Memory B cell (primary cell): Measurements from ENCODE around the gene CREB3L1.
A peak's percentile ranks its signal among the peaks of the same experiment; 100 is the strongest.

Experiments used
- ATAC-seq: fragments of 150-1000 bp; cut with Tn5 transposase; 2 replicates; pipeline ENCODE4 v1.10.0; 2021; ENCODE audit warnings: low read depth, mild to moderate bottlenecking, moderate library complexity
- DNase-seq, 2 donors: peaks; one replicate each; pipeline ENCODE4 v3.0.0; 2022; ENCODE audit warnings: low spot score in 2 of 2
- H3K27ac Mint-ChIP-seq: one replicate; pipeline ENCODE4 v1.8.0; 2022; ENCODE audit warnings: mild to moderate bottlenecking, moderate library complexity, mixed read lengths
- H3K27me3 Mint-ChIP-seq: one replicate; pipeline ENCODE4 v1.8.0; 2022; ENCODE audit warnings: mixed read lengths
- H3K36me3 Mint-ChIP-seq: one replicate; pipeline ENCODE4 v1.8.0; 2022; ENCODE audit warnings: mild to moderate bottlenecking, mixed read lengths
- H3K4me1 Mint-ChIP-seq: one replicate; pipeline ENCODE4 v1.8.0; 2022; ENCODE audit warnings: mixed read lengths
- H3K4me3 Mint-ChIP-seq: one replicate; pipeline ENCODE4 v1.8.0; 2022; ENCODE audit warnings: mild to moderate bottlenecking, moderate library complexity, mixed read lengths
- H3K9me3 Mint-ChIP-seq: one replicate; pipeline ENCODE4 v1.8.0; 2022; ENCODE audit warnings: mixed read lengths

Gene CREB3L1

GRCh38 chr11:46338988-46339666, 61.7 kb downstream of the CREB3L1 start:
- DNase-seq (no peak), ATAC-seq (no peak)
- H3K4me3 Mint-ChIP-seq: no peak overlapping the region
- H3K4me1 Mint-ChIP-seq: no peaks in the 10 kb centered on the region
- peaks cover 15% of the 10 kb centered on the region for H3K27me3 Mint-ChIP-seq
- no peaks in the 10 kb centered on the region for H3K36me3 Mint-ChIP-seq
- no peaks in the 10 kb centered on the region for H3K9me3 Mint-ChIP-seq
- H3K27ac Mint-ChIP-seq: no peak overlapping the region

DNA sequence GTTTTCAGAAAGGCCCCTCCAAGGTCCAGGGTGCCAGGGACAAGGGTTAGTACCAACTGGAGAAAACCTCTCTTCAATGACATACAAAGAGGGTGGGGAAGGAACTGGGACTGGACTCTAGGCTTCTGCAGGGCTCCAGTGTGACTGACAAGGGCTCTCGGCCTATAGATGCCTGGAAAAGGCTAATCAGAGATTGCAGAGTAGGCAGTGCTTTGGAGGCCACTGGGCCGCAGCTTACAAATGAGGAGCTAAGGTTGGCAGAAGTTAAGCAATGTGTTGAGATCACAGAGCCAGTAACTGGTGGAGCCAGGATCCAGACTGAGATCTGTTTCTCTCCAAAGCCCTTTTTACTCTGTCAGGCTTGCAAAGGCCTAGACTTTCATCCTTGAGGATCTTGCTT, 62.4 kb downstream of the CREB3L1 start:
- Mint-ChIP-seq H3K27ac (no peak overlapping the region), H3K4me3 (no peak overlapping the region), H3K9me3 (no peaks in the 10 kb centered on the region), H3K36me3 (no peaks in the 10 kb centered on the region), H3K27me3 (peaks cover 15% of the 10 kb centered on the region), H3K4me1 (peaks cover under 1% of the 10 kb centered on the region)
- ATAC-seq: no peak
- DNase-seq: no peak

DNA sequence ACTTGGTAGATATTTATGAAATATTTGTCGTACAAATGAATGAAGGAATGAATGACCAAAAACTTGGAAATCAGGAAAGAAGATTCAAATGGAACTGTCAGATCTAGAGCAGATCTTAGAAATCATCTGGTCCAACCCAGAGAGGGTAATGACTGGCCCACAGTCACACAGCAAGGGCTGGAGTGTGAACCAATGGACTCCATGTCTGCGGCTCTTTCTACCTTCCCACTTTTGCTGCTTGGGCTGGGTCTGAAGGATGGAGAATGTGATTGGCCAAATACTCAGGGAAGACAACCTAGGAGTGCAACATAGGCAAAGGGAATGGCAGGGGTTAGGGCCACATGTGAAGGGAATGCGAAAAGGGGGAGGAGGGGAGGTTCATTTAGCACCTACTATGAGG, 64.0 kb downstream of the CREB3L1 start:
- H3K4me1 Mint-ChIP-seq: peaks cover 15% of the 10 kb centered on the region
- DNase-seq: no peak
- H3K27ac Mint-ChIP-seq: no peak overlapping the region
- peaks cover 9% of the 10 kb centered on the region for H3K27me3 Mint-ChIP-seq
- H3K9me3 Mint-ChIP-seq: no peaks in the 10 kb centered on the region
- no peak for ATAC-seq
- H3K36me3 Mint-ChIP-seq: no peaks in the 10 kb centered on the region
- no peak overlapping the region for H3K4me3 Mint-ChIP-seq

DNA sequence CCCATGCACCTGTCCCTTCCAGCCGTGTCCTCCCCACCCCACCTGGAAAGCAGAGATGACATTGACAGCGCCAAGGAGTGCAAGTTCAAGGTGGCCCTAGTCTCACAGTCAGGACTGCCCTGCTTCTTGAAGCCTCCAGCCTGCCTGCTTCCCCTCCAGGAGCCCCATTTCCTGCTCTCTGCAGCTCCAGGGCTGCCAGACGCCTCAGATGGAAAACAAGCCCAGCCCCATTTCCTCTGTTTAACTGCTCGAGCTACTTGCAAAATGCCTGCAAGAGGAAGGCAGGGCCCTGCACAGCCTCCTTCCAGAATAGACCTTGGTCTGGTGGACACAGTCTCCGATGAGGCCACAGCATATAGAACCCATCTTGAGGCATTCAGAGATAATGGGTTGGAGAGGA, 64.8 kb downstream of the CREB3L1 start:
- Mint-ChIP-seq H3K4me1 (peaks cover 21% of the 10 kb centered on the region), H3K9me3 (no peaks in the 10 kb centered on the region), H3K27ac (no peak overlapping the region), H3K36me3 (no peaks in the 10 kb centered on the region), H3K4me3 (no peak overlapping the region), H3K27me3 (peaks cover 6% of the 10 kb centered on the region)
- DNase-seq: no peak
- ATAC-seq: no peak

DNA sequence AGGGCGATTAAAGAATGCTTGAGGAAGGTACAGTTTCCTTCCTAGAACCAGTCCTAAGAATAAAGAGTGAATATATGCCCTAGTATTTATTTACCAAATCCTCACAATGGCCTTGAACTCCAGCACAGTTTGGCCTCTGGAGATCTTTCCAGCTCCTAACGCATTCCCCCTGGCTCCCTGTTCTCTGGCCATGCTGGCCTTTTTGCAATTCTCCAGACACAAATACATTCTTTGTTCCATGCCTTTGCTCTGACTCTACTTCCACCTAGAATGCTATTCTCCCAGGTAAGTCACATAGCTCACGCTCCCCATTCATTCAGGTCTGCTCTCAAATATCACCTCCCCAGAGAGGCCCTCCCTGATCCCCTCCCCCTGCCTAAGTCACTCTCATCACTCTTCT, 66.1 kb downstream of the CREB3L1 start:
- Mint-ChIP-seq H3K4me1 (peaks cover 26% of the 10 kb centered on the region), H3K27me3 (peaks cover 4% of the 10 kb centered on the region)

DNA sequence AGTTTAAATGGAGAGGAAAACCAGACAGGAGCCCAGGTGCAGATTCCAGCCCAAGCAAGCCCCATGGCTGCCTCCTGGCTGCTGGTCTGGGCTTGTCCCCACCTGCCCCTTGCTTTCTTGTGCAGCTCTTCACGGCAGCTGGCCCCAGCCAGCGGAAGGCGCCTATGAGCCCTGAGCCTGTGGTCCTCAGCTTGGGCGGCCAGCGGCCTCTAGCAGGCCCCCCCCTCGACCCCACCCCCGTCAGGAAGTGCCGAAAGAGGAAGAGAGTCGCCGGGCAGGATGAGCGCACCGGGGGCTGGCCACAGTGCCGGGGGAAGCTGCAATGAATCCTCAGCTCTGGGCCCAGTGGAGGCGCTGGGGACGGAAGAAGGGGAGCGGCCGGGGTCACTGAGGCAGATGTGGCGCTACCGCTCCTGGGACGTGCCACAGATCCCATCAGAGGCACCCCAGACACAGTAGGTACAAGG, 67.7 kb downstream of the CREB3L1 start:
- H3K4me3 Mint-ChIP-seq: peak overlapping the region; percentile 88
- no peaks in the 10 kb centered on the region for H3K36me3 Mint-ChIP-seq
- H3K4me1 Mint-ChIP-seq: peaks cover 34% of the 10 kb centered on the region
- peaks cover under 1% of the 10 kb centered on the region for H3K27me3 Mint-ChIP-seq
- peak overlapping the region; percentile 60 for H3K27ac Mint-ChIP-seq
- no peak for ATAC-seq
- DNase-seq: no peak
- H3K9me3 Mint-ChIP-seq: no peaks in the 10 kb centered on the region

More for the DNA sequence above, 66.1 kb downstream of the CREB3L1 start:
- Mint-ChIP-seq H3K36me3 (no peaks in the 10 kb centered on the region), H3K27ac (no peak overlapping the region), H3K9me3 (no peaks in the 10 kb centered on the region), H3K4me3 (no peak overlapping the region)
- ATAC-seq (no peak), DNase-seq (no peak)

DNA sequence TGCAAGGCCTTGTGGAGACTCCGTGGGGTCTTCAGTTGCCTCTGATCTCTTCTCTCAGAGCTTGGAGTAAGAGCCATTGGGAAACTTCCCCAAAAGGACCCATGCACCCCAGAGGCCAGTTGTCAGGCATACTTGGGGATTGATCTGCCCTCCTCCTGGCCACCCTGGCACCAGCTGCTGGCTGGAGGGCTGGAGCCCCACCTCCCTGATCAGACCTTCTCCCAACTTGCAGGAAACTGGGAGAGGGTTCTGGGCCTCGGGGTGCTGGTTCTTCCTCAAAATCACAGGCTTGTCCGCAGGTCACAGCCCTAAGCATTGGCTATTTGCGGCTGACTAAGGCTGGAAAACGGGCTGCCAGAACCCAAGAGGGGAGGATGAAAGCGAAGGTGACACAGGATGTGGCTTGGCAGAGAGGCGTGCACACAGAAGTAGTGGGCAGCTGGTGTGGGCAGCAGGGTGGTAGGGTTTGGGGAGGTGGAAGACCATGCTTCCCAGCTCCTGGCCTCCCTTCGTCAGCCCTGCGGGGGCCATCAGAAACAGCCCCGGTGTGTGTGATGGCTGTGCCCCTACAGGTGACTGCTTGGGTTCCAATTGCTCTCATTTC, 68.5 kb downstream of the CREB3L1 start:
- DNase-seq: no peak
- Mint-ChIP-seq H3K4me3 (peak overlapping the region; percentile 88), H3K27ac (no peak overlapping the region), H3K27me3 (no peaks in the 10 kb centered on the region), H3K36me3 (no peaks in the 10 kb centered on the region), H3K9me3 (no peaks in the 10 kb centered on the region), H3K4me1 (peaks cover 34% of the 10 kb centered on the region)
- no peak for ATAC-seq

GRCh38 chr11:46346886-46347636, 69.6 kb downstream of the CREB3L1 start, which contains the start of gene DGKZ:
Gene DGKZ (plus strand): TSS chr11:46347463. CDS start chr11:46347660, 197 bp downstream.
- no peaks in the 10 kb centered on the region for H3K9me3 Mint-ChIP-seq
- H3K27ac Mint-ChIP-seq: peak within 1 kb of the TSS; percentile 58
- peak within 1 kb of the TSS; percentile 88 for H3K4me3 Mint-ChIP-seq
- peaks cover 35% of the 10 kb centered on the region for H3K4me1 Mint-ChIP-seq
- ATAC-seq (peak; percentile 88), DNase-seq (peak; percentile 96 to 99)
- H3K36me3 Mint-ChIP-seq: no peaks in the 10 kb centered on the region
- no peaks in the 10 kb centered on the region for H3K27me3 Mint-ChIP-seq

GRCh38 chr11:46347637-46348311, 70.3 kb downstream of the CREB3L1 start:
- Mint-ChIP-seq H3K36me3 (no peaks in the 10 kb centered on the region), H3K27me3 (no peaks in the 10 kb centered on the region), H3K4me1 (peaks cover 39% of the 10 kb centered on the region), H3K4me3 (peak overlapping the region; percentile 81), H3K9me3 (no peaks in the 10 kb centered on the region), H3K27ac (peak overlapping the region; percentile 58)
- ATAC-seq (no peak), DNase-seq (no peak)

DNA sequence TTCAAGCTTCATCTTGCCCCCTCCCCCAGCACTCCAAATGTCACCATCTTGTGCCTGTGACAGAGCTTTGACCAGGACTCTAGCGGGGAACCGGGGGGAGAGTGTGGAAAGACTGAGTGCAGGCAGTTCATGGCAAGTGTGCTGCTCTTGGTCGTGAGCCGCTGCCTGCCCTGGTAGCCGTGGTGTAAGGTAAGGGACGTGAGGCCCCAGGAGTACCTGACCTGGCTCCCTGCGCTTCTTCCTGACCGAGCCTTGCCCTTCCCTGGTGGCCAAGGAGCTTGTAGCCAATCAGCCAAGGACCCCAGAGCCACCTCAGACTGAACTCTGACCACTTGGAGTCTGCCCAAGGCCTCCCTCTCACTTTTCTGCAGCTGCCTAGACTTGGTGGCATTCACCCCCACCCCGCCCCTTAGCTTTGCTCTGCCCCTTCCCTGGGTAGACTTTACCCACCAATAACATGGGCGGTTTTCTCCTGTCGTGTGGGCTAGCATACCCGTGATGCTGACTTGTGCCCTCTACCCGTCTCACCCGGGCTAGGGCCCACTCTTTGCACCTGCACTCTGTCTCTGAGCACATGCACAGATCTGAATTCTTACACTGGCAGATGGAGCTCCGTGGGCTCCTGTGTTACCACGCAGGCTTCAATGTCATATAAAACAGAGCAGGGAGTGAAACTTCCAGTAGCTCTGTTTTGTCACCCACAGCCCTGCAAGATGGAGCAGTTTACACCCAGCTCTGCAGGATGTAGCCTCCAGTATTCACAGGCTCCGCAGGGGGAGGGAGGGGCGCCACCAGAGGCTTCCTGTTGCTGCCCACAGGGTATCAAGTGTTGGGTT, 71.3 kb downstream of the CREB3L1 start:
- H3K4me3 Mint-ChIP-seq: peak overlapping the region; percentile 81

GRCh38 chr11:46350695-46351094, 73.2 kb downstream of the CREB3L1 start:
- Mint-ChIP-seq H3K27me3 (no peaks in the 10 kb centered on the region), H3K36me3 (peaks cover 3% of the 10 kb centered on the region), H3K9me3 (no peaks in the 10 kb centered on the region), H3K4me1 (peaks cover 32% of the 10 kb centered on the region), H3K27ac (no peak overlapping the region), H3K4me3 (no peak overlapping the region)
- no peak for DNase-seq
- no peak for ATAC-seq

More for the DNA sequence above, 71.3 kb downstream of the CREB3L1 start:
- no peaks in the 10 kb centered on the region for H3K27me3 Mint-ChIP-seq
- no peaks in the 10 kb centered on the region for H3K9me3 Mint-ChIP-seq
- DNase-seq (no peak), ATAC-seq (no peak)
- peak overlapping the region; percentile 58 for H3K27ac Mint-ChIP-seq
- H3K36me3 Mint-ChIP-seq: peaks cover 1% of the 10 kb centered on the region
- peaks cover 40% of the 10 kb centered on the region for H3K4me1 Mint-ChIP-seq

DNA sequence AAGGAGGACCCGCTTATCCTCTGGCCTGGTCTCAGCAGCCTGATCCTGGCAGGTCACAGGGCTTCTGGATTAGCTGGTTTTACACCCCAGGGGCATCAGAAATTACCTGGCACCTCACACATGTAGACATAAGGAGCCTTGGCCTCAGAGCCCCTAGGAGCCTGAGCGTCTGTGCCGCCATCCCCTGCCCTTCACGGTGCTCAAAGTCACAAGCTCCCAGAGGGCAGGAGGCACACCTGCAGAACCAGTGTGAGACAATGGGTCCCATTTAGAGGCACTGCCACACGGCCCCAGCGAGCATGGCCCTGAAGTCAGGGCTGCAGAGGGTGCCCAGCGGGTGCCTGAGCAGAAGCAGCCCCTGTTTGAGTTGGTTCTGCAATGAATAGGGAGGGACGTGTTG, 73.7 kb downstream of the CREB3L1 start:
- H3K4me1 Mint-ChIP-seq: peaks cover 30% of the 10 kb centered on the region

DNA sequence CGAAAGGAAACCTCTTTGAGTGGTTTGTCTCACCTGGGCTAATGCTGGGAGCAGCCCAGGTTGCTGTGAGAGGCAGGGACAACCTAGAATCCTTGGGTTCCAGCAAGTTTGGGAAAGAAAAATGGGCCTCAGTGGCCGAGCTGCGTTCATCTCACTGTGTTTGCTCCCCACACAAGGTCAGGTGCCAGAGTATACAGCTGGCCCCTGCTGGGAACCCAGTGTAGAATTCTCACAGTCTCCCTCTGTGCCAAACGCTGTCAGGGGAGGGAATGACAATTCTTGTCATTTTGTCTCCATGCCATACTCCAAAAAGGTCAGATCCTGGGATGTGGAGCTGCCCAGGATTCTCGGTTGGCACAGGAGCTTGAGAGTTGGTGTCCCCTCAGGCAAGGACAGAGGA, 74.1 kb downstream of the CREB3L1 start:
- Mint-ChIP-seq H3K9me3 (no peaks in the 10 kb centered on the region), H3K36me3 (peaks cover 3% of the 10 kb centered on the region), H3K27me3 (no peaks in the 10 kb centered on the region), H3K4me3 (no peak overlapping the region), H3K27ac (no peak overlapping the region), H3K4me1 (peaks cover 26% of the 10 kb centered on the region)
- DNase-seq (no peak), ATAC-seq (no peak)

More for the DNA sequence above, 73.7 kb downstream of the CREB3L1 start:
- Mint-ChIP-seq H3K36me3 (peaks cover 3% of the 10 kb centered on the region), H3K9me3 (no peaks in the 10 kb centered on the region), H3K27ac (no peak overlapping the region), H3K27me3 (no peaks in the 10 kb centered on the region), H3K4me3 (no peak overlapping the region)
- ATAC-seq: no peak
- no peak for DNase-seq
